Testis (tissue), 2 donors: ENCODE results near the gene ACP6.

Experiments used
- POLR2A ChIP-seq: fragments of 450-650 bp; IDR thresholded peaks from one replicate; pipeline ENCODE4 v1.6.1; 2017; ENCODE audit warnings: antibody characterized with exemption, mild to moderate bottlenecking, moderate library complexity
- TF ChIP-seq, protein P1 (sequence below), 3 experiments: fragments of 450-650 bp in 2 of 3; fragments of 200-600 bp in 1 of 3; sonication (generic) in 1 of 3; IDR thresholded peaks; one replicate each; pipeline ENCODE4 v1.5.1; 2016 to 2019; ENCODE audit warnings: antibody characterized with exemption in 3 of 3, mild to moderate bottlenecking in 2 of 3, moderate library complexity in 1 of 3

DNA sequence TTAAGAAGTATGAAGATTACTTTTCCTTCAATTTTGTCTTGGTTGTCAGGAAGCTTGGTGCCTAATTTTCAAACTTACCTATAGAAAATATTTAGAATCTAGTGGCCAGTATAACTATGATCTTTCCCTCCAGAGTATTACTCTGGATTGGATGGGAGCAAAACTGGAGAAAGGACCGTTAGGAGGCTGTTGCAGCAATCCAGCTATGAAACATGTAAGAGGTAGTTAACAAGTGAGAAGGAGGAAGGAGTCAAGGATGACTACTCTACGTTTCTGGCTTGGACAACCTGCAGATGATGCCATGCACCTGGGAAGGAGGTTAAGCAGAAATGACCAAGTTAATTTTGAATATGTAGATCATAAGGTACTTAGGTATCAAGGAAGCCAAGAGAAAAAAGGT lies 3.5 kb upstream of the ACP6 start:
- TF ChIP-seq, protein P1, sequence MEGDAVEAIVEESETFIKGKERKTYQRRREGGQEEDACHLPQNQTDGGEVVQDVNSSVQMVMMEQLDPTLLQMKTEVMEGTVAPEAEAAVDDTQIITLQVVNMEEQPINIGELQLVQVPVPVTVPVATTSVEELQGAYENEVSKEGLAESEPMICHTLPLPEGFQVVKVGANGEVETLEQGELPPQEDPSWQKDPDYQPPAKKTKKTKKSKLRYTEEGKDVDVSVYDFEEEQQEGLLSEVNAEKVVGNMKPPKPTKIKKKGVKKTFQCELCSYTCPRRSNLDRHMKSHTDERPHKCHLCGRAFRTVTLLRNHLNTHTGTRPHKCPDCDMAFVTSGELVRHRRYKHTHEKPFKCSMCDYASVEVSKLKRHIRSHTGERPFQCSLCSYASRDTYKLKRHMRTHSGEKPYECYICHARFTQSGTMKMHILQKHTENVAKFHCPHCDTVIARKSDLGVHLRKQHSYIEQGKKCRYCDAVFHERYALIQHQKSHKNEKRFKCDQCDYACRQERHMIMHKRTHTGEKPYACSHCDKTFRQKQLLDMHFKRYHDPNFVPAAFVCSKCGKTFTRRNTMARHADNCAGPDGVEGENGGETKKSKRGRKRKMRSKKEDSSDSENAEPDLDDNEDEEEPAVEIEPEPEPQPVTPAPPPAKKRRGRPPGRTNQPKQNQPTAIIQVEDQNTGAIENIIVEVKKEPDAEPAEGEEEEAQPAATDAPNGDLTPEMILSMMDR (IDR thresholded peaks at IDR 0.05): no peak
- no peak for TF ChIP-seq POLR2A
